ENCODE measurements around the gene BRD7. TPM values are rescaled to one million over a fixed set of nuclear protein-coding genes. Genes with fewer than 3 reads are reported as not detected.

BRD7 gene
- polyA plus RNA-seq, 3 donors: 11.4 to 33.0 (median 21.2) TPM

GRCh38 chr16:50398336-50398735 is 29.5 kb upstream of the BRD7 start:
- Histone ChIP-seq H3K9ac (ENCODE audit: insufficient read depth, low read length, poor library complexity, severe bottlenecking) (no peak overlapping the region), H4K20me1 (ENCODE audit: insufficient read depth, low read length) (no peaks in the 10 kb centered on the region), H2AFZ (ENCODE audit: insufficient read depth, low read depth, low read length, poor library complexity, severe bottlenecking) (no peak overlapping the region), H3K36me3 (replicated peaks in 1 of 2; ENCODE audit: control insufficient read depth in 1 of 2, insufficient read depth in 2 of 2, low read length in 2 of 2) (no peaks in the 10 kb centered on the region), H3K9me3 (replicated peaks in 1 of 2; ENCODE audit: control insufficient read depth in 1 of 2, insufficient read depth in 1 of 2, low read length in 2 of 2) (no peaks in the 10 kb centered on the region), H3K4me2 (replicated peaks; ENCODE audit: extremely low read depth, low read length, poor library complexity, severe bottlenecking) (no peak overlapping the region), H3K27ac (ENCODE audit: low read depth in 1 of 2, low read length in 2 of 2) (no peak overlapping the region), H3K4me3 (replicated peaks in 1 of 3; ENCODE audit: low read depth in 2 of 3, low read length in 3 of 3) (no peak overlapping the region), H3K27me3 (ENCODE audit: control insufficient read depth in 2 of 2, insufficient read depth in 2 of 2, low read length in 2 of 2) (no peaks in the 10 kb centered on the region), H3K4me1 (ENCODE audit: control insufficient read depth in 1 of 2, insufficient read depth in 2 of 2, low read length in 2 of 2) (peaks cover 0 to 6% of the 10 kb centered on the region in 2 donors), H3K79me2 (ENCODE audit: insufficient read depth, low read length) (no peaks in the 10 kb centered on the region)
- intact Hi-C loops (cut with micrococcal nuclease): no loop called here
- Mint-ChIP-seq H3K27me3 (ENCODE audit: low read depth in 3 of 3) (peaks cover 2 to 9% (median 3%) of the 10 kb centered on the region in 3 donors), H3K4me3 (no peak overlapping the region), H3K9me3 (peaks cover 0 to 2% (median 0%) of the 10 kb centered on the region in 7 donors), H3K36me3 (no peaks in the 10 kb centered on the region), H3K27ac (no peak overlapping the region), H3K4me1 (peaks cover 8% of the 10 kb centered on the region)
- TF ChIP-seq CTCF (IDR thresholded peaks at IDR 0.05): no peak
- DNase-seq: no peak
- 67% methylated on average over 2 of the region's 5 CpGs for WGBS (ENCODE audit: insufficient coverage)

DNA sequence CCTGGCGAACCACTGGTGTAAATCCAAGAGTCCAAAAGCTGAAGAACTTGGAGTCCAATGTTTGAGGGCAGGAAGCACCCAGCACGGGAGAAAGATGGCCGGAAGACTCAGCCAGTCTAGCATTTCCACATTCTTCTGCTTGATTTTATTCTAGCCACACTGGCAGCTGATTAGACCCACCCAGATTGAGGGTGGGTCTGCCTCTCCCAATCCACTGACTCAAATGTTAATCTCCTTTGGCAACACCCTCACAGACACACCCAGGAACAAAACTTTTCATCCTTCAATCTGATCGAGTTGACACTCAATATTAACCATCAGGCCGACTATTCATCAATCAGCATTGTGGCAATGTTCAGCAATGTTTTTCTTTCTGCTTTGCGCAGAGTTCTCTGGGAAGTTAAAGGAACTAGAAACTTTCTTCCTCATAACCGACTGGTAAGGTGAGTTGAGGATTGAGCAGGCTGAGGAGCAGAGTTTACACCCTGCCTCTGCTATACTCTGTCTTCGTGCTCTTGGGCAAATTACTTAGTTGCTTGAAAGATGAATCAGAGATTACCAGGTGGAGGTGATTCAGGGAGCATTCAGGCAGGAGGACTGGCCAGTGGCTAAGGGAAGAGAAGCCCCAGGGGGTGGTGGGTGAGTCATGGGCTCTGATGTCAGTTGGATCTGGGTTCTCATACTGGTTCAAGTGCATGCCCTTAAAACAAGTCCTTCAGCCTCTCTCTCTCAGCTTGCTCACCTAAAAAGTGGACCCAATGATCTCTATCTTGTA is 28.2 kb upstream of the BRD7 start:
- no peak overlapping the region for H3K4me3 Mint-ChIP-seq
- WGBS (ENCODE audit: insufficient coverage): 95% methylated on average over 4 of the region's 8 CpGs
- no peak for TF ChIP-seq CTCF (IDR thresholded peaks at IDR 0.05)
- intact Hi-C loops (cut with micrococcal nuclease): no loop called here
- Histone ChIP-seq H3K36me3 (replicated peaks in 1 of 2; ENCODE audit: control insufficient read depth in 1 of 2, insufficient read depth in 2 of 2, low read length in 2 of 2) (no peaks in the 10 kb centered on the region), H3K4me1 (ENCODE audit: control insufficient read depth in 1 of 2, insufficient read depth in 2 of 2, low read length in 2 of 2) (peaks cover 0 to 6% of the 10 kb centered on the region in 2 donors), H3K4me3 (replicated peaks in 1 of 3; ENCODE audit: low read depth in 2 of 3, low read length in 3 of 3) (no peak overlapping the region), H3K27ac (ENCODE audit: low read depth in 1 of 2, low read length in 2 of 2) (no peak overlapping the region), H3K27me3 (ENCODE audit: control insufficient read depth in 2 of 2, insufficient read depth in 2 of 2, low read length in 2 of 2) (no peaks in the 10 kb centered on the region), H2AFZ (ENCODE audit: insufficient read depth, low read depth, low read length, poor library complexity, severe bottlenecking) (no peak overlapping the region), H4K20me1 (ENCODE audit: insufficient read depth, low read length) (no peaks in the 10 kb centered on the region), H3K9ac (ENCODE audit: insufficient read depth, low read length, poor library complexity, severe bottlenecking) (no peak overlapping the region), H3K9me3 (replicated peaks in 1 of 2; ENCODE audit: control insufficient read depth in 1 of 2, insufficient read depth in 1 of 2, low read length in 2 of 2) (no peaks in the 10 kb centered on the region), H3K4me2 (replicated peaks; ENCODE audit: extremely low read depth, low read length, poor library complexity, severe bottlenecking) (no peak overlapping the region), H3K79me2 (ENCODE audit: insufficient read depth, low read length) (no peaks in the 10 kb centered on the region)
- peaks cover 0 to 4% (median 1%) of the 10 kb centered on the region in 3 donors for H3K27me3 Mint-ChIP-seq (ENCODE audit: low read depth in 3 of 3)
- H3K27ac Mint-ChIP-seq: no peak overlapping the region
- H3K36me3 Mint-ChIP-seq: no peaks in the 10 kb centered on the region
- peaks cover 8% of the 10 kb centered on the region for H3K4me1 Mint-ChIP-seq
- peaks cover 0 to 2% (median 0%) of the 10 kb centered on the region in 7 donors for H3K9me3 Mint-ChIP-seq
- DNase-seq: no peak
